ENCODE measurements around the gene RACGAP1. TPM values are rescaled to one million over a fixed set of nuclear protein-coding genes. Genes with fewer than 3 reads are reported as not detected.
A peak's percentile ranks its signal among the peaks of the same experiment; 100 is the strongest.

Gene RACGAP1
- total and polyA plus RNA-seq, 2 of the 8 experiments (the other 6 are each of a cell fraction or from before 2014, with no cell fraction given) = 18.0 to 66.3 TPM

DNA sequence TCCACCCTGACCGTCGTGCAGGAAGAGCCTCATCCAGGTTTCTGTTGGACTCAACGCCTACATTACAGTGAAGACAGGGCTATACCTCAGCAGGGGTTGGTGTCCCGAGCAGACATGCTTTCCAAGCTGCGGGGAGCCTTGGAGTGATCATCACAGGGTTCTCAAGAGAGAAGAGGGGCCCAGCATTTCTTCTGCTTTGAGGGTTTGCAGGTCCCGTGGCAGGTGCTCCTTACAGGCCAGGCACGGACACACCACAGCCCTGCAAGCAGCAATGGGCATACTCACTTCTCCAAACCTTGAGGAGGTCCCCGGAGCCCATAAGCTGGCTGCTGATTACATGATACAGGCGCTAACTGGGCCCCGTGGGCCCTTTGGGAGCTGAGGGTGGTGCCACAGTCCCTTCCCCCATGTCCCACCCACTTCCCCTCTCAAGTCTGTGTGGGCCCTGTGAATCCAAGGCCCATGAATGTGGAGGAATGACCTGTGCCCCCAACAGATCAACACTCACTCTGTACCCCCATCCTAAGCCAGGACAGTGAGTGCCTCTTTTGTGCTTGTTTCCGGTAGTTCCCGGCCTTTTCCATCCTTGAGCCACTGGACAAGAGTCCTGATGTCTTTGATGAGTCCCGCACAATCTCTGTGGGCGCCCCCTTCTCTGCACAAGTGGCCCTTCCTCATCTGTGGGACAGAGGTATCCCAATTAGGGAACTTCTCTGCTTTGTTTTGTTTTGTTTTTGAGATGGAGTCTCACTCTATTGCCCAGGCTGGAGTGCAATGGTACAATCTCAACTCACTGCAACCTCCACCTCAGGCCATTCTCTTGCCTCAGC lies 73.7 kb downstream of the RACGAP1 start:
- peak overlapping the region; percentile 52 for H4K91ac ChIP-seq (replicated peaks; ENCODE audit: insufficient read length, low read length)

More for the DNA sequence above, 73.7 kb downstream of the RACGAP1 start:
- Histone ChIP-seq H3K79me1 (ENCODE audit: low read depth, low read length) (no peaks in the 10 kb centered on the region), H3K9me3 (ENCODE audit: insufficient read depth in 2 of 2, low read depth in 1 of 2, low read length in 1 of 2) (no peaks in the 10 kb centered on the region), H3K23me2 (ENCODE audit: low read depth, low read length) (no peaks in the 10 kb centered on the region; the same call in 1 of the 2 replicates), H3K9ac (replicated peaks in 1 of 4; ENCODE audit: extremely low read depth in 1 of 4, low read depth in 3 of 4, low read length in 3 of 4) (no peak overlapping the region), H2AFZ (ENCODE audit: low read length) (no peak overlapping the region), H3K27me3 (replicated peaks in 1 of 4; ENCODE audit: control insufficient read depth in 3 of 4, extremely low read depth in 1 of 4, insufficient read depth in 3 of 4, low read length in 3 of 4) (peaks cover 0 to 23% (median 19%) of the 10 kb centered on the region in 4 experiments; a peak in 6 of 7 replicates), H3K4me2 (ENCODE audit: insufficient read depth in 1 of 2, low read depth in 2 of 2, low read length in 2 of 2) (no peak overlapping the region), H2BK5ac (ENCODE audit: low read depth, low read length) (no peak overlapping the region), H2BK12ac (ENCODE audit: low read depth, low read length) (no peak overlapping the region), H3K4ac (replicated peaks; ENCODE audit: insufficient read length, low read depth, low read length) (peak overlapping the region; percentile 76), H3K4me1 (replicated peaks in 1 of 4; ENCODE audit: control insufficient read depth in 3 of 4, insufficient read depth in 4 of 4, low read length in 3 of 4) (peaks cover 0 to 8% (median 4%) of the 10 kb centered on the region in 4 experiments; a peak in 3 of 7 replicates), H3K23ac (ENCODE audit: insufficient read length) (no peak overlapping the region), H2AK5ac (ENCODE audit: low read depth, low read length) (no peak overlapping the region), H2BK120ac (replicated peaks; ENCODE audit: low read depth, low read length) (no peak overlapping the region), H4K20me1 (replicated peaks in 1 of 2; ENCODE audit: control insufficient read depth in 1 of 2, insufficient read depth in 2 of 2, low read length in 2 of 2) (no peaks in the 10 kb centered on the region), H2BK20ac (ENCODE audit: low read length) (no peak overlapping the region), H3K79me2 (ENCODE audit: control insufficient read depth in 1 of 2, insufficient read depth in 2 of 2, low read length in 2 of 2) (no peaks in the 10 kb centered on the region), H3K14ac (ENCODE audit: insufficient read length) (no peak overlapping the region), H3K18ac (ENCODE audit: extremely low read depth, low read length) (no peak overlapping the region), H3K27ac (ENCODE audit: low read depth, low read length) (no peak overlapping the region), H3K36me3 (ENCODE audit: control insufficient read depth in 2 of 4, insufficient read depth in 4 of 4, low read length in 3 of 4) (no peaks in the 10 kb centered on the region), H4K8ac (ENCODE audit: extremely low read depth, insufficient read depth, low read length) (no peak overlapping the region), H3K4me3 (ENCODE audit: extremely low read depth in 1 of 4, insufficient read depth in 2 of 4, low read depth in 3 of 4, low read length in 4 of 4) (no peak overlapping the region), H4K5ac (ENCODE audit: insufficient read length, low read depth, low read length) (no peak overlapping the region), H3K56ac (replicated peaks; ENCODE audit: insufficient read length, low read depth, low read length) (no peak overlapping the region), H2BK15ac (ENCODE audit: low read length) (no peak overlapping the region)
- no peak for TF ChIP-seq EGR1 (IDR thresholded peaks at IDR 0.05; ENCODE audit: borderline replicate concordance, low read depth, low read length)
- TF ChIP-seq SAP30 (IDR thresholded peaks at IDR 0.05; ENCODE audit: insufficient read depth, insufficient replicate concordance, low read length) = no peak
- TF ChIP-seq JUN (IDR thresholded peaks at IDR 0.05; ENCODE audit: low read depth, low read length) = no peak
- TF ChIP-seq HDAC6 (IDR thresholded peaks at IDR 0.05; ENCODE audit: low read depth, low read length) = no peak
- no peak for TF ChIP-seq SUZ12 (IDR thresholded peaks at IDR 0.05; ENCODE audit: low read length)
- no peak for TF ChIP-seq SP1 (IDR thresholded peaks at IDR 0.05; ENCODE audit: low read depth, low read length)
- no peak for TF ChIP-seq CBX8 (IDR thresholded peaks at IDR 0.05; ENCODE audit: borderline replicate concordance, low read depth, low read length)
- no peak for TF ChIP-seq TEAD4 (IDR thresholded peaks at IDR 0.05; ENCODE audit: low read depth, low read length)
- TF ChIP-seq RAD21 (IDR thresholded peaks at IDR 0.05 in 1 of 2, conservative IDR thresholded peaks at IDR 0.05 in 1 of 2; ENCODE audit: low read depth in 2 of 2, low read length in 2 of 2) = no peak
- CTCF ChIA-PET (ENCODE audit: partially characterized antibody) = interaction anchor here (1.3 to 7.6 kb wide), 2 partner anchors 12 to 15 kb away, joined by 3 to 104 read pairs; no protein-coding TSS in a partner anchor
- FAIRE-seq = no peak
- no peak for DNase-seq (ENCODE audit: low read depth in 1 of 2, low spot score in 2 of 2)
- POLR2A ChIA-PET (ENCODE audit: partially characterized antibody) = no interaction called here
- WGBS, 2 experiments (ENCODE audit: extremely low coverage in 1 of 2, insufficient coverage in 1 of 2, insufficient read length in 1 of 2, insufficient replicate concordance in 2 of 2, low coverage in 1 of 2, low lambda C conversion rate in 2 of 2, missing lambda C conversion rate in 1 of 2) = 81% methylated on average over 14 of the region's 14 CpGs; no CpG with 5 or more reads in 1 of the 2 experiments
